T47D (cell line): ENCODE measurements around the gene TBXA2R.
A peak's percentile ranks its signal among the peaks of the same experiment; 100 is the strongest.
"Not testable (repeated sequence)": the region's sequence is repeated elsewhere in the genome, so short reads cannot be mapped to it uniquely, and the experiment has no call there.

Experiments
- DNase-seq, 2 experiments: peaks; one replicate each; pipeline versions ENCODE4 v3.0.0 to v3.0.0-alpha.2; 2011 to 2012; ENCODE audit warnings: low read depth in 1 of 2, low spot score in 1 of 2
- JUND ChIP-seq: IDR thresholded peaks from 2 replicates; pipeline ENCODE4 v1.6.1; 2012; ENCODE audit warnings: low read depth
- in situ Hi-C: cut with HindIII; loops from 2 replicates; pipeline ENCODE4 v1.10.0; 2016; ENCODE audit warnings: low sequenced_read_pairs, low pct_unique_long_range_greater_than_20kb

TBXA2R gene

GRCh38 chr19:3585301-3586126 lies 21.2 kb downstream of the TBXA2R start, which contains the start of gene GIPC3:
Gene GIPC3 (plus strand): TSS chr19:3585478. CDS start chr19:3585598, 120 bp downstream.
- no peak for TF ChIP-seq JUND
- in situ Hi-C loops: no loop called here
- DNase-seq: no peak

GRCh38 chr19:3584036-3584802 lies 22.5 kb downstream of the TBXA2R start:
- in situ Hi-C loops: not testable (repeated sequence)

GRCh38 chr19:3581792-3582191 lies 24.9 kb downstream of the TBXA2R start:
- DNase-seq, in situ Hi-C loops: not testable (repeated sequence)

More at GRCh38 chr19:3584036-3584802, 22.5 kb downstream of the TBXA2R start:
- DNase-seq: not testable (repeated sequence)

- no peak for TF ChIP-seq JUND
- in situ Hi-C loops: no loop called here
- DNase-seq: no peak
Measured at GRCh38 chr19:3580156-3580934, 26.3 kb downstream of the TBXA2R start.

GRCh38 chr19:3578390-3578789 lies 28.3 kb downstream of the TBXA2R start:
- TF ChIP-seq JUND: no peak
- in situ Hi-C loops: no loop called here

GRCh38 chr19:3577723-3578344 lies 28.8 kb downstream of the TBXA2R start:
- in situ Hi-C loops: no loop called here
- TF ChIP-seq JUND: no peak
- DNase-seq: no peak

More at GRCh38 chr19:3578390-3578789, 28.3 kb downstream of the TBXA2R start:
- no peak for DNase-seq

GRCh38 chr19:3576696-3577443 lies 29.8 kb downstream of the TBXA2R start:
- no peak for TF ChIP-seq JUND
- DNase-seq: no peak
- in situ Hi-C loops: no loop called here

- no peak for TF ChIP-seq JUND
- no peak for DNase-seq
- in situ Hi-C loops: no loop called here
Measured at GRCh38 chr19:3575949-3576673, 30.6 kb downstream of the TBXA2R start.

- no peak for DNase-seq
- in situ Hi-C loops: no loop called here
- no peak for TF ChIP-seq JUND
Measured at GRCh38 chr19:3575260-3575741, 31.4 kb downstream of the TBXA2R start.

- in situ Hi-C loops: no loop called here
- TF ChIP-seq JUND: no peak
- DNase-seq: peak; percentile 79 to 98
Measured at GRCh38 chr19:3573858-3574637, 32.6 kb downstream of the TBXA2R start.
